NCI-H524 (cell line): ENCODE results near the gene SCUBE1.
A peak's percentile ranks its signal among the peaks of the same experiment; 100 is the strongest.

ENCODE experiments used
- DNase-seq, 2 experiments: peaks; one replicate each; lab custom pipeline; 2025; lab: John Stamatoyannopoulos, UW

SCUBE1 gene

GRCh38 chr22:43257549-43257948 is 85.6 kb downstream of the SCUBE1 start:
- DNase-seq = no peak

- DNase-seq = no peak
Measured at GRCh38 chr22:43256976-43257545, 86.1 kb downstream of the SCUBE1 start.

GRCh38 chr22:43256569-43256968 is 86.6 kb downstream of the SCUBE1 start:
- DNase-seq = no peak

- DNase-seq = no peak
Measured at GRCh38 chr22:43255299-43255698, 87.9 kb downstream of the SCUBE1 start.

- no peak for DNase-seq
Measured at GRCh38 chr22:43253839-43254238, 89.3 kb downstream of the SCUBE1 start.

- no peak for DNase-seq
Measured at GRCh38 chr22:43252319-43252718, 90.9 kb downstream of the SCUBE1 start.

GRCh38 chr22:43249789-43250471 is 93.2 kb downstream of the SCUBE1 start:
- DNase-seq = no peak

- no peak for DNase-seq
Measured at GRCh38 chr22:43247546-43248260, 95.5 kb downstream of the SCUBE1 start.

- DNase-seq = no peak
Measured at GRCh38 chr22:43246188-43246587, 97.0 kb downstream of the SCUBE1 start.

GRCh38 chr22:43245717-43246116 is 97.5 kb downstream of the SCUBE1 start:
- DNase-seq = no peak

- DNase-seq = no peak
Measured at GRCh38 chr22:43244803-43245527, 98.2 kb downstream of the SCUBE1 start.

GRCh38 chr22:43244402-43244801 is 98.8 kb downstream of the SCUBE1 start:
- no peak for DNase-seq

GRCh38 chr22:43243324-43243723 is 99.8 kb downstream of the SCUBE1 start:
- no peak for DNase-seq

GRCh38 chr22:43242627-43243026 is 100.5 kb downstream of the SCUBE1 start:
- DNase-seq = no peak

GRCh38 chr22:43241699-43242386 is 101.3 kb downstream of the SCUBE1 start:
- no peak for DNase-seq

GRCh38 chr22:43241138-43241597 is 102.0 kb downstream of the SCUBE1 start:
- DNase-seq = no peak

- DNase-seq = no peak
Measured at GRCh38 chr22:43240614-43241013, 102.6 kb downstream of the SCUBE1 start.

- no peak for DNase-seq
Measured at GRCh38 chr22:43239956-43240355, 103.2 kb downstream of the SCUBE1 start.

- peak; percentile 62 to 71 for DNase-seq
Measured at GRCh38 chr22:43239193-43239780, 103.9 kb downstream of the SCUBE1 start.

- no peak for DNase-seq
Measured at GRCh38 chr22:43238526-43239006, 104.6 kb downstream of the SCUBE1 start.

- DNase-seq = no peak
Measured at GRCh38 chr22:43237280-43237679, 105.9 kb downstream of the SCUBE1 start.
